HepG2 (cell line): ENCODE measurements around the gene SEC14L6.

Experiments used
- FOXK2 ChIP-seq: fragments of 450-650 bp; IDR thresholded peaks from 2 replicates; pipeline ENCODE4 v1.6.1; 2016
- HDAC2 ChIP-seq: sonication (generic); formaldehyde crosslinking; IDR thresholded peaks from 2 replicates; pipeline ENCODE4 v1.4.0; 2020; ENCODE audit warnings: missing genetic modification reagents
- RFX5 ChIP-seq: IDR thresholded peaks from 2 replicates; pipeline ENCODE4 v1.6.1; 2011; ENCODE audit warnings: low read depth, low read length, improper control_type of control experiment
- U2AF2 ChIP-seq: fragments of 200-400 bp; formaldehyde crosslinking; IDR thresholded peaks from 2 replicates; pipeline ENCODE4 v1.6.1; 2017; ENCODE audit warnings: low read depth, mild to moderate bottlenecking, low read length
- ZFP90 ChIP-seq: sonication (generic); formaldehyde crosslinking; IDR thresholded peaks from 2 replicates; pipeline ENCODE4 v1.8.0; 2022; ENCODE audit warnings: missing genetic modification reagents, mild to moderate bottlenecking, inconsistent platforms, borderline replicate concordance
- ZNF451 ChIP-seq: sonication (generic); formaldehyde crosslinking; IDR thresholded peaks from 2 replicates; pipeline ENCODE4 v1.5.0; 2020; ENCODE audit warnings: mild to moderate bottlenecking, missing genetic modification reagents
- TF ChIP-seq, protein P1 (sequence below): sonication (generic); formaldehyde crosslinking; IDR thresholded peaks from 2 replicates; pipeline ENCODE4 v1.5.1; 2020; ENCODE audit warnings: mild to moderate bottlenecking, missing genetic modification reagents, moderate library complexity
- TF ChIP-seq, protein P2 (sequence below): sonication (generic); formaldehyde crosslinking; IDR thresholded peaks from 2 replicates; pipeline ENCODE4 v1.5.0; 2020; ENCODE audit warnings: mild to moderate bottlenecking, missing genetic modification reagents, moderate library complexity

DNA sequence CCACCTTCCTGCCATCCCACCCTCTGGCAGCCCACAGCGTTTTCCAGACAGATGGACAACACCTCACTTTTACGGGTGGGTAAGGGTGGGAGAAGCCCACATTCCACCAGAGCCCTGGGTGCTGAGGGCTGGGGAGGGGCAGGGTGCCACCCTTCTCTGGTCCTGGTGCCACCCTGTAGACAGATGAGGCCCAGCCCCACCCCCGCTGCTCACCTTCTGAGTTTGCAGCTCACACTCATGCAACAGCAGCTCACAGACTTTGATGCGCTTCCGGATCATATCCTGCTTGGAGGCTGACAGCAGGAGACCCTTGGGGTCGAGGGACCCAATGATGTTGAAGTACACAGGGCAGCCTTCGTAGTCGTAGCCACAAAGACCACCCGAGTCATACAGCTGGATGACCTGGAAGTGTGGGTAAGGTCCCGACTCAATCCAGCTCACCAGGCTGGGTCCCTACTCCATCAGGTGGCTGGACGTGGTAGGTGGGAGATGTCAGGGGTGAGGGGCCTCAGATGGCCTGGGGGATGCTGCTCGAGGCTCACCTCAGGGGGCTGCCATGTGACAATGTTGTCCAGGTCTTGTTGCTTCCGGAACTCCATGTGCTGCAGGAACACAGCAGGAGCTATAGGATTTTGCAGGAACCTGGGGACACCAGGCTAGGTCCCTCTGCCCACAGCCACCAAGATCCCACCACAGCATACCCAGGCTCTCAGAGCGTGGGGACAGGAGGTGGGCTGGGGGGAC lies 51.3 kb downstream of the SEC14L6 start:
- TF ChIP-seq RFX5 (no peak), ZFP90 (no peak), FOXK2 (no peak), HDAC2 (CRISPR knock-in tag) (no peak), U2AF2 (no peak), ZNF451 (CRISPR knock-in tag) (no peak)
- TF ChIP-seq, protein P1, sequence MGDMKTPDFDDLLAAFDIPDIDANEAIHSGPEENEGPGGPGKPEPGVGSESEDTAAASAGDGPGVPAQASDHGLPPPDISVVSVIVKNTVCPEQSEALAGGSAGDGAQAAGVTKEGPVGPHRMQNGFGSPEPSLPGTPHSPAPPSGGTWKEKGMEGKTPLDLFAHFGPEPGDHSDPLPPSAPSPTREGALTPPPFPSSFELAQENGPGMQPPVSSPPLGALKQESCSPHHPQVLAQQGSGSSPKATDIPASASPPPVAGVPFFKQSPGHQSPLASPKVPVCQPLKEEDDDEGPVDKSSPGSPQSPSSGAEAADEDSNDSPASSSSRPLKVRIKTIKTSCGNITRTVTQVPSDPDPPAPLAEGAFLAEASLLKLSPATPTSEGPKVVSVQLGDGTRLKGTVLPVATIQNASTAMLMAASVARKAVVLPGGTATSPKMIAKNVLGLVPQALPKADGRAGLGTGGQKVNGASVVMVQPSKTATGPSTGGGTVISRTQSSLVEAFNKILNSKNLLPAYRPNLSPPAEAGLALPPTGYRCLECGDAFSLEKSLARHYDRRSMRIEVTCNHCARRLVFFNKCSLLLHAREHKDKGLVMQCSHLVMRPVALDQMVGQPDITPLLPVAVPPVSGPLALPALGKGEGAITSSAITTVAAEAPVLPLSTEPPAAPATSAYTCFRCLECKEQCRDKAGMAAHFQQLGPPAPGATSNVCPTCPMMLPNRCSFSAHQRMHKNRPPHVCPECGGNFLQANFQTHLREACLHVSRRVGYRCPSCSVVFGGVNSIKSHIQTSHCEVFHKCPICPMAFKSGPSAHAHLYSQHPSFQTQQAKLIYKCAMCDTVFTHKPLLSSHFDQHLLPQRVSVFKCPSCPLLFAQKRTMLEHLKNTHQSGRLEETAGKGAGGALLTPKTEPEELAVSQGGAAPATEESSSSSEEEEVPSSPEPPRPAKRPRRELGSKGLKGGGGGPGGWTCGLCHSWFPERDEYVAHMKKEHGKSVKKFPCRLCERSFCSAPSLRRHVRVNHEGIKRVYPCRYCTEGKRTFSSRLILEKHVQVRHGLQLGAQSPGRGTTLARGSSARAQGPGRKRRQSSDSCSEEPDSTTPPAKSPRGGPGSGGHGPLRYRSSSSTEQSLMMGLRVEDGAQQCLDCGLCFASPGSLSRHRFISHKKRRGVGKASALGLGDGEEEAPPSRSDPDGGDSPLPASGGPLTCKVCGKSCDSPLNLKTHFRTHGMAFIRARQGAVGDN (CRISPR knock-in tag), result no peak
- TF ChIP-seq, protein P2, sequence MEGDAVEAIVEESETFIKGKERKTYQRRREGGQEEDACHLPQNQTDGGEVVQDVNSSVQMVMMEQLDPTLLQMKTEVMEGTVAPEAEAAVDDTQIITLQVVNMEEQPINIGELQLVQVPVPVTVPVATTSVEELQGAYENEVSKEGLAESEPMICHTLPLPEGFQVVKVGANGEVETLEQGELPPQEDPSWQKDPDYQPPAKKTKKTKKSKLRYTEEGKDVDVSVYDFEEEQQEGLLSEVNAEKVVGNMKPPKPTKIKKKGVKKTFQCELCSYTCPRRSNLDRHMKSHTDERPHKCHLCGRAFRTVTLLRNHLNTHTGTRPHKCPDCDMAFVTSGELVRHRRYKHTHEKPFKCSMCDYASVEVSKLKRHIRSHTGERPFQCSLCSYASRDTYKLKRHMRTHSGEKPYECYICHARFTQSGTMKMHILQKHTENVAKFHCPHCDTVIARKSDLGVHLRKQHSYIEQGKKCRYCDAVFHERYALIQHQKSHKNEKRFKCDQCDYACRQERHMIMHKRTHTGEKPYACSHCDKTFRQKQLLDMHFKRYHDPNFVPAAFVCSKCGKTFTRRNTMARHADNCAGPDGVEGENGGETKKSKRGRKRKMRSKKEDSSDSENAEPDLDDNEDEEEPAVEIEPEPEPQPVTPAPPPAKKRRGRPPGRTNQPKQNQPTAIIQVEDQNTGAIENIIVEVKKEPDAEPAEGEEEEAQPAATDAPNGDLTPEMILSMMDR (CRISPR knock-in tag), result no peak
